ENCODE data around the gene CCL8.
A peak's percentile ranks its signal among the peaks of the same experiment; 100 is the strongest.

The CCL8 gene

DNA sequence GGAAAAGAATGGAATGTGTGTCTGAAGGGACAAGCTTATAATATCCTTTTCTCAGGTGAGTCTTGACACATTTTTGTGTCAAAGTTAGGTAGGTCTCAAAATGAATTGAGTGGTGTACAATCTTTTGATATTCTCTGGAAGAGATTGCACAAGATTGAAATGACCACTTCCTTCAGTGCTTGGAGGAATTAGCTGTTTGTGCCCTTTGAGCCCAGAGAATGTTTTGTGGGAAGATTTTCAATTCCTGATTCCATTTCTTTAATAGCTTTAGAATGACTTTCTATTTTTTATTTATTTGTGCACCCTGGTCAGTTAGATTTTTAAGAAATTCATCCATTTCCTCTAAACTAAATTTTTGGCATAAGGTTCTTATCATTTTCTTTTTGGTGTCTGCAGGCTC, 35.4 kb downstream of the CCL8 start:
- DNase-seq (ENCODE audit: low read depth, low spot score): peak; percentile 5
- TF ChIP-seq, protein P1, sequence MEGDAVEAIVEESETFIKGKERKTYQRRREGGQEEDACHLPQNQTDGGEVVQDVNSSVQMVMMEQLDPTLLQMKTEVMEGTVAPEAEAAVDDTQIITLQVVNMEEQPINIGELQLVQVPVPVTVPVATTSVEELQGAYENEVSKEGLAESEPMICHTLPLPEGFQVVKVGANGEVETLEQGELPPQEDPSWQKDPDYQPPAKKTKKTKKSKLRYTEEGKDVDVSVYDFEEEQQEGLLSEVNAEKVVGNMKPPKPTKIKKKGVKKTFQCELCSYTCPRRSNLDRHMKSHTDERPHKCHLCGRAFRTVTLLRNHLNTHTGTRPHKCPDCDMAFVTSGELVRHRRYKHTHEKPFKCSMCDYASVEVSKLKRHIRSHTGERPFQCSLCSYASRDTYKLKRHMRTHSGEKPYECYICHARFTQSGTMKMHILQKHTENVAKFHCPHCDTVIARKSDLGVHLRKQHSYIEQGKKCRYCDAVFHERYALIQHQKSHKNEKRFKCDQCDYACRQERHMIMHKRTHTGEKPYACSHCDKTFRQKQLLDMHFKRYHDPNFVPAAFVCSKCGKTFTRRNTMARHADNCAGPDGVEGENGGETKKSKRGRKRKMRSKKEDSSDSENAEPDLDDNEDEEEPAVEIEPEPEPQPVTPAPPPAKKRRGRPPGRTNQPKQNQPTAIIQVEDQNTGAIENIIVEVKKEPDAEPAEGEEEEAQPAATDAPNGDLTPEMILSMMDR (IDR thresholded peaks at IDR 0.05; ENCODE audit: insufficient read depth, low read length, missing control alignments): no peak
- no peak overlapping the region for H3K4me3 ChIP-seq (ENCODE audit: low read depth, low read length)
- CTCF ChIA-PET: interaction anchor here (0.8 to 14.0 kb wide), 4 partner anchors 9 to 184 kb away, joined by 3 to 811 read pairs (median 11); no protein-coding TSS in a partner anchor
- POLR2A ChIA-PET: no interaction called here

DNA sequence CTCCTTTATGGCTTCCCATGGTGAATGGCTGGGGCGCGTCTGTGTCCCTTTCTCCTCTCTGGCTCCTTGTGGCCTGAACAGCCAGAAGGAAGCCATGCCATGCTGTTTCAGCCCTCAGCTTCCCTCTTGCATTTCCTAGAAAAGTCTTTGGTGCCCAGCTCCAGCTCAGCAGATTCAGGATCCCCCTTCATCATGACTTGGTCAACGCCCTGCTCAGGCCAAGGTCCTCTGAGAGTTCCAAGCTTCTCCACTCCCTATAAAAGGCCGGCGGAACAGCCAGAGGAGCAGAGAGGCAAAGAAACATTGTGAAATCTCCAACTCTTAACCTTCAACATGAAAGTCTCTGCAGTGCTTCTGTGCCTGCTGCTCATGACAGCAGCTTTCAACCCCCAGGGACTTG, 37.0 kb downstream of the CCL8 start, which contains the start of gene CCL13:
Gene CCL13, plus strand, starts transcription at position 287 of the 400 bp plus-strand sequence. Its CDS starts 47 bp downstream, at position 334.
- DNase-seq (ENCODE audit: low read depth, low spot score): no peak
- ChIA-PET POLR2A (no interaction called here), CTCF (interaction anchor here (1.0 to 14.0 kb wide), 7 partner anchors 12 to 185 kb away, joined by 3 to 811 read pairs (median 3); no protein-coding TSS in a partner anchor)
- TF ChIP-seq, protein P1 (IDR thresholded peaks at IDR 0.05; ENCODE audit: insufficient read depth, low read length, missing control alignments): no peak
- no peak within 1 kb of the TSS for H3K4me3 ChIP-seq (ENCODE audit: low read depth, low read length)

DNA sequence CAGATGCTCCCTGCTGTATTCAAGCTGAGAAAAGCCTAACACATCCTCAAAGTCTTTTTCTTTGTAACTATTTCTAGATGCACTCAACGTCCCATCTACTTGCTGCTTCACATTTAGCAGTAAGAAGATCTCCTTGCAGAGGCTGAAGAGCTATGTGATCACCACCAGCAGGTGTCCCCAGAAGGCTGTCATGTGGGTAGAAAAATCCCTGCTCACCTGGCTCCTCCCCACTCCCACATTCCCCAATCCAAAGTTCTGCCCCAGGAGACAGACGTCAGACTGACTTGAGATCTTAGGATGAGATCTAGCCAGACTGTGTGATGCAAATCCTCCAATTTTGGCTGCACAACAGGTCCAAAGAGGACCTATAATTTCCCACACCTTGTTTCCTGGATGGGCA, 38.2 kb downstream of the CCL8 start:
- TF ChIP-seq, protein P1 (IDR thresholded peaks at IDR 0.05; ENCODE audit: insufficient read depth, low read length, missing control alignments): no peak
- H3K4me3 ChIP-seq (ENCODE audit: low read depth, low read length): no peak overlapping the region
- ChIA-PET POLR2A (no interaction called here), CTCF (interaction anchor here (0.8 to 14.0 kb wide), 4 partner anchors 9 to 187 kb away, joined by 3 to 811 read pairs (median 84); no protein-coding TSS in a partner anchor)
- no peak for DNase-seq (ENCODE audit: low read depth, low spot score)

DNA sequence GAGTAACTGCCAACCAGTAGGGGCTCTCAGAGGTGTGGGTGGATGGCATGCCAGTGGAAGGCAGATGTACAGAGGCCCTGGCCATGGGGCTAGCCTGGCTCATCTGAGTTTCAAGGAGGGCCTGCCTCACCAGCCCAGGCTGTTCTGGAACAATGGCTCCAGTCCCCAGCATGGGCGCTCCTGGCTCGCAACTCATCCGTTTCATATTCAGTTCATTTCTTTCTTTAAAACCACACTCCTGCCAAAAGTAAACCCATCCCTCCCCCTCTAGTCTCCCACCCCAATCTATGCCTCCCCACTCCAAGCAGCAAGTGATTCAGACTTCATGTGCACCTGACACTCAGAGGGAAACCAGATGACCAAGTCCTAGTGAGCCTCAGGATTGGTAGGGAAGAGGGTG, 39.4 kb downstream of the CCL8 start:
- CTCF ChIA-PET: interaction anchor here (1.5 to 14.0 kb wide), 6 partner anchors 52 to 188 kb away, joined by 3 to 811 read pairs (median 124); no protein-coding TSS in a partner anchor
- DNase-seq (ENCODE audit: low read depth, low spot score): no peak
- TF ChIP-seq, protein P1 (IDR thresholded peaks at IDR 0.05; ENCODE audit: insufficient read depth, low read length, missing control alignments): no peak
- no peak overlapping the region for H3K4me3 ChIP-seq (ENCODE audit: low read depth, low read length)
- POLR2A ChIA-PET: no interaction called here

DNA sequence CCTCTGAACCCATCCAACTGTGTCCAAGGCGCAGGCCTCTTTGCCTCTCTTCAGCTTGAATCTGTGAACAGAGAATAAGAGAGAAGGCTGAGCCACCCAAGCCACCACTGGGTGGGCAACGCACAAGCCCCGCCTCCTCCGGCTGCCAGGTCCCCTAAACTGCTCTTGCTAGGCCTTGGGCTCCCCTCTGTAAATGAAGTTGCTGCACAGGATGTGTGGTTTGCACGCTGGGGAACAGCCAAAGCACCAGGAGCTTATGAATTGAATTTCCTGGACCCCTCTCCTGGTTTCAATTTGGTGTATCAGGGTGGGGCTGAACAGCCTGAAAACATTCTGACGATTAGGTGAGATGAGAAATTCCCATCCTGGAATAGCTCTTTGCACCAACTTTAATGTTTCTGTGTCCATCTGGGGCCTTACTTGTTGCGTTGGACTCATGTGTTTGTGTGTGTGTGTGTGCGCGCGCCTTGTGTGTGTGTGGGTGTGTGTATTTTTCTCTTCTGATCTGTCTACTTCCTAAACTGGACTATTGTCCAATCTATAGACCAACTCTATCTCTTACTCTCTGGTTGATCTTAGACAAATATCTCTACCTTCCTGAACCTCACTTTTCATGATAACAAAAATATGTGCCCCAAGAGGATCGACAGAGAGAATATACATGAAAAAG, 41.5 kb downstream of the CCL8 start:
- ChIA-PET CTCF (interaction anchor here (0.7 to 14.0 kb wide), 57 partner anchors 8 to 688 kb away, joined by 3 to 811 read pairs (median 7); partner anchors contain the start of genes CCL2, CCL7 and CCL8), POLR2A (no interaction called here)
- TF ChIP-seq, protein P1 (IDR thresholded peaks at IDR 0.05; ENCODE audit: insufficient read depth, low read length, missing control alignments): no peak
- no peak overlapping the region for H3K4me3 ChIP-seq (ENCODE audit: low read depth, low read length)
- DNase-seq (ENCODE audit: low read depth, low spot score): no peak

DNA sequence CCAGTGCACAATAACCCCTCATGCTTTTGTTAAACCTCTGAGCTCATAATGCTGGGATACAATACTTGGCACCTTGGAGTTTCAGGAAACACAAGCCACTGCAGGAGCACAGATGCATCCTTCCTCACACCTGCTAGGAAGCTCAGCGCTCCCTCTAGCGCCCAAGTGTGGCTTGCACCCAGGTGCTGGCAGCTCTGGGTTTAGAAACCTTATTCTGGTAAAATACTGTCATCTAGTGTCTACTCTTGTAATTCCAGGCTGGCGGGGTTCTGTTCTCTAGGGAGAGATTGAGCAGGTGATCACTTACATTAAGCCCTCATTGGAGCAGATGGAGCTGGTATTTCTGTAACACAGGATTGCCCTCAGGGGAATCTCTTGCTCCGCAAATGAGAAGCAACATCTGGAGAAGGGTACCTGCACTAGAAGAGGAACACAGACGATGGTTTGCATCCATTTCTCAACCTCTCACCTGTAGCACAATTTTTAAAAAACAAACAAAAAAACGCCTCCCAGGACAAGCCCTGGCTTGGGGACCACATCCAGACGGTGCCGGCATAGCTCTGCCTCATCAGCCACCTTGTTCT, 42.3 kb downstream of the CCL8 start:
- peak; percentile 40 for DNase-seq (ENCODE audit: low read depth, low spot score)
- TF ChIP-seq, protein P1 (IDR thresholded peaks at IDR 0.05; ENCODE audit: insufficient read depth, low read length, missing control alignments): peak; percentile 96
- POLR2A ChIA-PET: no interaction called here
- CTCF ChIA-PET: interaction anchor here (0.7 to 14.0 kb wide), 61 partner anchors 8 to 687 kb away, joined by 3 to 811 read pairs (median 6); partner anchors contain the start of genes CCL2, CCL7 and CCL8
- H3K4me3 ChIP-seq (ENCODE audit: low read depth, low read length): no peak overlapping the region
